ENCODE measurements around the gene GSDMA. TPM values are rescaled to one million over a fixed set of nuclear protein-coding genes. Genes with fewer than 3 reads are reported as not detected.

Gene GSDMA
- total RNA-seq, 1 experiment from 2014 or later = not detected

DNA sequence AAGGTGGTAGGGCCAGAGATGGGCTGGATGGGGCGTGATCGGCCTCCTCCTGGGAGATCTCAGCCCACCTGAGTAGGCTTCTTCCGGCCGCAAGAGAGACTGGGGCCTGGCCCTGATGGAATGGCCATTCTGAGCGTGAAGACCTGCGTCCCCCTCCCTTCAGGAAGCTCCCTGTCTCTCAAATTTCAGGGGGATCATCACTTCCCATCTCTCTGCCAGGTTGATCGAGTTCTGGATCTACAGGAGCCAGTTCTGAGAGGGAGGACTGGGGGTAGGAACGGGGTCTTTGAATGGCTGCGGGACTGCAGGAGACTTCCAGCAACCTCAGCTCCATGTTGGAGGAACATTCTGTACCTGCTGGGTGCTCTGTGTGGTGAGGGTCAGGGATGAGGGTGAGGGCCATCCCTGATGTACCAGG lies 9.3 kb upstream of the GSDMA start:
- H2AFZ ChIP-seq (ENCODE audit: low read length) = no peak overlapping the region
- Mint-ChIP-seq H3K9me3 (no peaks in the 10 kb centered on the region; a peak in 1 of 5 replicates), H3K4me3 (peak overlapping the region; percentile 81 to 91), H3K4me1 (peaks cover 15 to 20% of the 10 kb centered on the region in 2 experiments), H3K36me3 (ENCODE audit: insufficient read depth in 1 of 3, low read depth in 3 of 3) (no peaks in the 10 kb centered on the region), H3K27me3 (ENCODE audit: low read depth) (peaks cover 18% of the 10 kb centered on the region), H3K27ac (peak overlapping the region; percentile 97 to 98 (median 98))
- peaks cover 2% of the 10 kb centered on the region; the same call in 1 of the 2 replicates for H3K4me1 ChIP-seq (ENCODE audit: insufficient read depth, low read length)
- H2BK20ac ChIP-seq (ENCODE audit: low read depth, low read length, poor library complexity, severe bottlenecking) = no peak overlapping the region
- no peak overlapping the region for H2AK5ac ChIP-seq (ENCODE audit: insufficient read length, low read length)
- H3K79me1 ChIP-seq (ENCODE audit: insufficient read depth, low read depth, low read length, poor library complexity, severe bottlenecking) = no peaks in the 10 kb centered on the region
- no peak overlapping the region for H3K23ac ChIP-seq (ENCODE audit: insufficient read length, low read depth, low read length)
- no peaks in the 10 kb centered on the region for H3K79me2 ChIP-seq (ENCODE audit: insufficient read depth, low read length)
- whole genome bisulfite sequencing (ENCODE audit: extremely low coverage, insufficient read length, low lambda C conversion rate) = no CpG with 5 or more reads among the region's 9 CpGs
- H3K18ac ChIP-seq (ENCODE audit: insufficient read length, low read depth, low read length) = peak overlapping the region; percentile 80
- TF ChIP-seq, protein P1, sequence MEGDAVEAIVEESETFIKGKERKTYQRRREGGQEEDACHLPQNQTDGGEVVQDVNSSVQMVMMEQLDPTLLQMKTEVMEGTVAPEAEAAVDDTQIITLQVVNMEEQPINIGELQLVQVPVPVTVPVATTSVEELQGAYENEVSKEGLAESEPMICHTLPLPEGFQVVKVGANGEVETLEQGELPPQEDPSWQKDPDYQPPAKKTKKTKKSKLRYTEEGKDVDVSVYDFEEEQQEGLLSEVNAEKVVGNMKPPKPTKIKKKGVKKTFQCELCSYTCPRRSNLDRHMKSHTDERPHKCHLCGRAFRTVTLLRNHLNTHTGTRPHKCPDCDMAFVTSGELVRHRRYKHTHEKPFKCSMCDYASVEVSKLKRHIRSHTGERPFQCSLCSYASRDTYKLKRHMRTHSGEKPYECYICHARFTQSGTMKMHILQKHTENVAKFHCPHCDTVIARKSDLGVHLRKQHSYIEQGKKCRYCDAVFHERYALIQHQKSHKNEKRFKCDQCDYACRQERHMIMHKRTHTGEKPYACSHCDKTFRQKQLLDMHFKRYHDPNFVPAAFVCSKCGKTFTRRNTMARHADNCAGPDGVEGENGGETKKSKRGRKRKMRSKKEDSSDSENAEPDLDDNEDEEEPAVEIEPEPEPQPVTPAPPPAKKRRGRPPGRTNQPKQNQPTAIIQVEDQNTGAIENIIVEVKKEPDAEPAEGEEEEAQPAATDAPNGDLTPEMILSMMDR (conservative IDR thresholded peaks at IDR 0.05) = no peak
- peak overlapping the region; percentile 59 for H3K27ac ChIP-seq (ENCODE audit: insufficient read length, low read depth, low read length)
- no peak overlapping the region for H3K56ac ChIP-seq (ENCODE audit: insufficient read length, low read depth, low read length)
- DNase-seq = no peak
- no peak overlapping the region; the same call in 1 of the 2 replicates for H3K4ac ChIP-seq (ENCODE audit: low read depth, low read length)
- H4K20me1 ChIP-seq (ENCODE audit: control insufficient read depth, insufficient read depth, insufficient read length) = no peaks in the 10 kb centered on the region
- no peak overlapping the region for H2BK120ac ChIP-seq (ENCODE audit: low read depth, low read length, poor library complexity, severe bottlenecking)
- peak overlapping the region; percentile 65 for H3K4me2 ChIP-seq (ENCODE audit: insufficient read depth, insufficient read length, low read length)
- no peak overlapping the region for H4K5ac ChIP-seq (ENCODE audit: insufficient read length, low read depth, low read length)
- H3K9ac ChIP-seq (ENCODE audit: extremely low read depth, insufficient read length, low read length) = peak overlapping the region; percentile 32
- H4K8ac ChIP-seq (replicated peaks; ENCODE audit: insufficient read length, low read depth, low read length) = no peak overlapping the region
- H3K27me3 ChIP-seq (ENCODE audit: insufficient read depth, low read length) = no peaks in the 10 kb centered on the region
- no peaks in the 10 kb centered on the region for H3K9me3 ChIP-seq (ENCODE audit: control insufficient read depth, low read depth, low read length)
- no peak overlapping the region for H2BK5ac ChIP-seq (ENCODE audit: insufficient read length, low read length)
- H3T11ph ChIP-seq (ENCODE audit: low read length) = no peak overlapping the region
- H2BK12ac ChIP-seq (ENCODE audit: insufficient read length, low read depth, low read length) = no peak overlapping the region
- no peak overlapping the region for H2BK15ac ChIP-seq (ENCODE audit: low read depth, low read length)
- H4K91ac ChIP-seq (ENCODE audit: insufficient read length, low read depth, low read length) = no peak overlapping the region
- peaks cover 8% of the 10 kb centered on the region for H3K23me2 ChIP-seq (ENCODE audit: insufficient read length, low read depth, low read length, poor library complexity, severe bottlenecking)
- H3K14ac ChIP-seq (ENCODE audit: insufficient read depth, low read length) = peak overlapping the region; percentile 85

Data from H9 (cell line).